DND-41 (cell line): ENCODE results near the gene KCNH1.

Experiments
- CTCF ChIP-seq: IDR thresholded peaks from 2 replicates; pipeline ENCODE4 v1.5.1; 2012; ENCODE audit warnings: borderline replicate concordance, low read length, moderate library complexity, mild to moderate bottlenecking; ENCODE audit not compliant: poor library complexity, severe bottlenecking; ENCODE audit errors: extremely low read depth
- EZH2 ChIP-seq: IDR thresholded peaks from 3 replicates; pipeline ENCODE4 v1.6.1; 2012; ENCODE audit warnings: borderline replicate concordance, low read depth, mild to moderate bottlenecking, moderate library complexity, low read length, inconsistent platforms; ENCODE audit not compliant: severe bottlenecking

- TF ChIP-seq CTCF (no peak), EZH2 (no peak)
Measured at GRCh38 chr1:210655511-210655910, 478.4 kb downstream of the KCNH1 start.
